ENCODE measurements around the gene SERPINA9.

GRCh38 chr14:94499673-94500072 is 23.7 kb upstream of the SERPINA9 start:
- TF ChIP-seq YY1 (IDR thresholded peaks at IDR 0.05; ENCODE audit: low read depth, low read length), result no peak
- TF ChIP-seq, protein P1, sequence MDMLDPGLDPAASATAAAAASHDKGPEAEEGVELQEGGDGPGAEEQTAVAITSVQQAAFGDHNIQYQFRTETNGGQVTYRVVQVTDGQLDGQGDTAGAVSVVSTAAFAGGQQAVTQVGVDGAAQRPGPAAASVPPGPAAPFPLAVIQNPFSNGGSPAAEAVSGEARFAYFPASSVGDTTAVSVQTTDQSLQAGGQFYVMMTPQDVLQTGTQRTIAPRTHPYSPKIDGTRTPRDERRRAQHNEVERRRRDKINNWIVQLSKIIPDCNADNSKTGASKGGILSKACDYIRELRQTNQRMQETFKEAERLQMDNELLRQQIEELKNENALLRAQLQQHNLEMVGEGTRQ (IDR thresholded peaks at IDR 0.05; ENCODE audit: low read length), result no peak

Measured in H1 (cell line).